B cell (primary cell): ENCODE results near the gene NRROS. TPM values are rescaled to one million over a fixed set of nuclear protein-coding genes. Genes with fewer than 3 reads are reported as not detected.
A peak's percentile ranks its signal among the peaks of the same experiment; 100 is the strongest.
"Not testable (repeated sequence)": the region's sequence is repeated elsewhere in the genome, so short reads cannot be mapped to it uniquely, and the experiment has no call there.

ENCODE experiments used
- ATAC-seq: fragments of 200-7000 bp; cut with Tn5 transposase; one replicate; pipeline ENCODE4 v1.10.0; 2021; ENCODE audit warnings: low read depth, mild to moderate bottlenecking, moderate number of reproducible peaks, moderate library complexity
- CTCF ChIA-PET: fragments of 350-600 bp; sonication (Branson Sonifier 250); formaldehyde crosslinking; loops from one replicate; lab custom pipeline; 2021; ENCODE audit warnings: antibody characterized with exemption, inconsistent platforms; lab: Charles Lee
- POLR2A ChIA-PET: fragments of 350-600 bp; sonication (Branson Sonifier 250); formaldehyde crosslinking; loops from one replicate; lab custom pipeline; 2021; ENCODE audit warnings: antibody characterized with exemption; lab: Charles Lee
- DNase-seq: peaks from one replicate; pipeline ENCODE4 v3.0.0; 2013
- H2AFZ ChIP-seq: 2 replicates; pipeline ENCODE4 v1.6.1; 2012; ENCODE audit warnings: mild to moderate bottlenecking, low read depth, low read length; ENCODE audit not compliant: insufficient read depth, poor library complexity, severe bottlenecking
- H3K27ac ChIP-seq, 2 donors: 1 replicate in 1 of 2; 2 replicates in 1 of 2; pipeline ENCODE4 v1.5.1; 2012 to 2013; ENCODE audit warnings: low read length in 2 of 2, mild to moderate bottlenecking in 2 of 2, moderate library complexity in 1 of 2
- H3K27me3 ChIP-seq, 4 experiments: fragments of 200-600 bp in 1 of 4; sonication (generic) in 1 of 4; replicated peaks in 1 of 4; 1 replicate in 2 of 4; 2 replicates in 2 of 4; pipeline versions ENCODE4 v1.6.1 to v1.7.0; 2013 to 2016; ENCODE audit warnings: low read length in 3 of 4, mild to moderate bottlenecking in 2 of 4, mixed read lengths in 1 of 4, moderate library complexity in 1 of 4; ENCODE audit not compliant: insufficient read depth in 4 of 4, control insufficient read depth in 3 of 4; ENCODE audit errors: control extremely low read depth in 1 of 4
- H3K36me3 ChIP-seq, 2 experiments: replicated peaks in 1 of 2; 1 replicate in 1 of 2; 2 replicates in 1 of 2; pipeline versions ENCODE4 v1.6.1 to v1.7.1; 2013; ENCODE audit warnings: low read length in 1 of 2; ENCODE audit not compliant: insufficient read depth in 2 of 2, control insufficient read depth in 1 of 2; ENCODE audit errors: control extremely low read depth in 1 of 2, extremely low read depth in 1 of 2
- H3K4me1 ChIP-seq, 2 donors: fragments of 200-600 bp in 1 of 2; sonication (generic) in 1 of 2; 1 replicate in 1 of 2; 2 replicates in 1 of 2; pipeline versions ENCODE4 v1.5.1 to v1.6.1; 2013 to 2017; ENCODE audit warnings: low read length in 2 of 2; ENCODE audit not compliant: control insufficient read depth in 2 of 2, insufficient read depth in 2 of 2
- H3K4me2 ChIP-seq: replicated peaks from 2 replicates; pipeline ENCODE3; 2012; ENCODE audit warnings: mild to moderate bottlenecking, low read depth, low read length; ENCODE audit not compliant: poor library complexity, severe bottlenecking
- H3K4me3 ChIP-seq, 5 experiments: fragments of 200-600 bp in 1 of 5; sonication (generic) in 1 of 5; 1 replicate in 3 of 5; 2 replicates in 2 of 5; pipeline versions ENCODE4 v1.5.1 to v1.7.0; 2011 to 2016; ENCODE audit warnings: low read length in 4 of 5, mild to moderate bottlenecking in 4 of 5, low read depth in 2 of 5, control low read depth in 1 of 5, moderate library complexity in 1 of 5; ENCODE audit not compliant: insufficient read depth in 1 of 5; ENCODE audit errors: control extremely low read depth in 1 of 5, extremely low read depth in 1 of 5
- H3K79me2 ChIP-seq: fragments of 200-600 bp; sonication (generic); one replicate; pipeline ENCODE4 v1.6.0; 2016; ENCODE audit warnings: low read length; ENCODE audit not compliant: control insufficient read depth, insufficient read depth
- H3K9ac ChIP-seq: fragments of 200-600 bp; sonication (generic); 2 replicates; pipeline ENCODE4 v1.6.1; 2017; ENCODE audit warnings: mild to moderate bottlenecking, low read length, moderate library complexity
- H3K9me3 ChIP-seq, 3 donors: one replicate each; pipeline versions ENCODE4 v1.6.1 to v1.7.1; 2013; ENCODE audit warnings: low read length in 2 of 3; ENCODE audit not compliant: control insufficient read depth in 2 of 3, insufficient read depth in 1 of 3; ENCODE audit errors: control extremely low read depth in 1 of 3
- H4K20me1 ChIP-seq: 2 replicates; pipeline ENCODE4 v1.6.0; 2012; ENCODE audit warnings: mild to moderate bottlenecking, low read length; ENCODE audit not compliant: insufficient read depth, control insufficient read depth, poor library complexity, severe bottlenecking
- H3K27ac Mint-ChIP-seq: one replicate; pipeline ENCODE4 v1.8.0; 2021; ENCODE audit warnings: mixed read lengths
- H3K27me3 Mint-ChIP-seq: one replicate; pipeline ENCODE4 v1.8.0; 2021; ENCODE audit warnings: mixed read lengths
- H3K4me1 Mint-ChIP-seq: one replicate; pipeline ENCODE4 v1.8.0; 2021; ENCODE audit warnings: mixed read lengths
- H3K4me3 Mint-ChIP-seq: one replicate; pipeline ENCODE4 v1.8.0; 2021; ENCODE audit warnings: mixed read lengths
- H3K9me3 Mint-ChIP-seq: one replicate; pipeline ENCODE4 v1.8.0; 2022; ENCODE audit warnings: mixed read lengths; ENCODE audit not compliant: insufficient read depth
- CTCF ChIP-seq: fragments of 200-600 bp; IDR thresholded peaks from one replicate; pipeline ENCODE4 v1.8.0; 2022; ENCODE audit warnings: antibody characterized with exemption, mild to moderate bottlenecking
- EZH2 ChIP-seq: IDR thresholded peaks from 2 replicates; pipeline ENCODE4 v1.6.1; 2012; ENCODE audit warnings: borderline replicate concordance, low read depth, mild to moderate bottlenecking, moderate library complexity, low read length; ENCODE audit not compliant: insufficient read depth, poor library complexity, severe bottlenecking
- WGBS: methylation state at CpG from one replicate; pipeline ENCODE4 v1.1.5; 2013; ENCODE audit warnings: missing lambda C conversion rate; ENCODE audit not compliant: insufficient coverage; 5-methylcytosine and 5-hydroxymethylcytosine counted together
- intact Hi-C: fragments of 100-400 bp; cut with micrococcal nuclease; formaldehyde crosslinking; loops from one replicate; pipeline ENCODE4 v1.10.0; 2022
- polyA plus RNA-seq: library from polyadenylated mRNA; depleted of rRNA; stranded (reverse); fragments of >200 nt; gene quantifications from 2 replicates; pipeline ENCODE4 v1.2.3, GENCODE V29; 2012
- total RNA-seq, 2 donors: library from RNA; stranded (reverse); fragments of 120-200 nt in 1 of 2; gene quantifications; 1 replicate in 1 of 2; 2 replicates in 1 of 2; pipeline versions ENCODE4 v1.2.3 to v1.2.4, GENCODE V29; 2013 to 2022

NRROS gene
- total and polyA plus RNA-seq, 2 donors (not counting 1 experiment from before 2014, with no cell fraction given), result 40.1 to 87.9 TPM

DNA sequence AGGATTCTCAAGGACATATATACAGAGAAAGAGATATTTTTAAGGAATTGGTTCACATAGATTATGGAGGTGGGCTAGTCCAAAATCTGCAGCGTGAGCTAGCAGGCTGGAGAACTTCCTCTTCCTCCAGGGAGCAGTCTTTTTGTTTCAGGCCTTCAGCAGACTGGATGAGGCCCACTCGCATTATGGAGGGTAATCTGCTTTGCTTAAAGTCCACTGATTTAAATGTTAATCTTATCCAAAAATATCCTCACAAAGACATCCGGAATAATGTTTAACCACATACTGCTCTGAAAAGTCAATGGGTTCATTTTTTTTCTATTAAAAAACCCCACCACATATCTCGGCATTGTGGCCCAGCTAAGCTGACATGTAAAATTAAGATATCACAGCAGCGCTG lies 22.2 kb upstream of the NRROS start:
- Histone ChIP-seq H3K4me2 (no peak overlapping the region), H3K27me3 (no peaks in the 10 kb centered on the region), H3K4me3 (no peak overlapping the region), H3K27ac (no peak overlapping the region), H3K9me3 (no peaks in the 10 kb centered on the region), H4K20me1 (no peaks in the 10 kb centered on the region), H3K36me3 (no peaks in the 10 kb centered on the region), H3K4me1 (peaks cover 0 to 4% of the 10 kb centered on the region in 2 donors), H3K9ac (no peak overlapping the region), H3K79me2 (no peaks in the 10 kb centered on the region), H2AFZ (no peak overlapping the region)
- no CpG with 5 or more reads among the region's 5 CpGs for WGBS
- POLR2A ChIA-PET, result interaction anchor here (0.7 kb wide), 1 partner anchor 10 kb away, joined by 3 read pairs; no protein-coding TSS in a partner anchor
- H3K4me1 Mint-ChIP-seq, result peaks cover 2% of the 10 kb centered on the region
- intact Hi-C loops, result no loop called here
- TF ChIP-seq CTCF, result no peak
- no peak for TF ChIP-seq EZH2
- no peak for ATAC-seq
- H3K9me3 Mint-ChIP-seq, result no peaks in the 10 kb centered on the region
- CTCF ChIA-PET, result interaction anchor here (0.6 to 3.2 kb wide), 4 partner anchors 8 to 67 kb away, joined by 3 to 12 read pairs (median 4); no protein-coding TSS in a partner anchor
- DNase-seq, result no peak
- no peak overlapping the region for H3K4me3 Mint-ChIP-seq
- no peak overlapping the region for H3K27ac Mint-ChIP-seq
- H3K27me3 Mint-ChIP-seq, result no peaks in the 10 kb centered on the region

DNA sequence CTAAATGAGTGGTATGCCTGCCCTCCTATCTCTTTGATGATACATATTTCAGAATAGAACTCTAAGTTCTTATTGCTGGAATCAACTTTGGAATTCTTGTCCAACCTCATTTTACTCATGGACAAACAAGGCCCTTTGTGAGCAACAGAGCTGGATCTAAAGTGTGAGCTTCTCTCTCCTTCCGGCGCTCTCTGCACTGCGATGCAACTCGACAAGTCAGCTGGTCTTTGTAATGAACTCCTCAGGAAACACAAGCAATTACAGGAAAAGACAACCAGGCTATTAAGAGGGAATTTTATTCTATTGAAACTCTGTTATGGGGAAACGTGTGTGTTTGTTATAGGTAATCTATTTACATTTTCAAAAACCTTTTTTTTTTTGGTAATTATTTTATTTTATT lies 20.3 kb upstream of the NRROS start:
- no peaks in the 10 kb centered on the region for H3K79me2 ChIP-seq
- no peak overlapping the region for H3K27ac ChIP-seq
- no peaks in the 10 kb centered on the region for H3K27me3 ChIP-seq
- ATAC-seq, result no peak
- H3K4me3 ChIP-seq, result no peak overlapping the region
- H3K9me3 Mint-ChIP-seq, result no peaks in the 10 kb centered on the region
- H3K4me1 ChIP-seq, result peaks cover 4 to 9% of the 10 kb centered on the region in 2 donors
- no peaks in the 10 kb centered on the region for H3K27me3 Mint-ChIP-seq
- no peak overlapping the region for H3K4me2 ChIP-seq
- CTCF ChIA-PET, result no interaction called here
- no peaks in the 10 kb centered on the region for H3K9me3 ChIP-seq
- WGBS, result no CpG with 5 or more reads among the region's 5 CpGs
- no peak overlapping the region for H2AFZ ChIP-seq
- H3K4me1 Mint-ChIP-seq, result peaks cover 5% of the 10 kb centered on the region
- no peak for DNase-seq
- POLR2A ChIA-PET, result no interaction called here
- H3K27ac Mint-ChIP-seq, result no peak overlapping the region
- H3K9ac ChIP-seq, result no peak overlapping the region
- H3K36me3 ChIP-seq, result no peaks in the 10 kb centered on the region
- no peaks in the 10 kb centered on the region for H4K20me1 ChIP-seq
- intact Hi-C loops, result no loop called here
- H3K4me3 Mint-ChIP-seq, result no peak overlapping the region
- no peak for TF ChIP-seq CTCF
- TF ChIP-seq EZH2, result no peak

DNA sequence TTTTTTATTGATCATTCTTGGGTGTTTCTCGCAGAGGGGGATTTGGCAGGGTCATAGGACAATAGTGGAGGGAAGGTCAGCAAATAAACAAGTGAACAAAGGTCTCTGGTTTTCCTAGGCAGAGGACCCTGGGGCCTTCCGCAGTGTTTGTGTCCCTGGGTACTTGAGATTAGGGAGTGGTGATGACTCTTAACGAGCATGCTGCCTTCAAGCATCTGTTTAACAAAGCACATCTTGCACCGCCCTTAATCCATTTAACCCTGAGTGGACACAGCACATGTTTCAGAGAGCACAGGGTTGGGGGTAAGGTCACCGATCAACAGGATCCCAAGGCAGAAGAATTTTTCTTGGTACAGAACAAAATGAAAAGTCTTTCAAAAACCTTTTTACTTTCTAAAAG lies 19.9 kb upstream of the NRROS start:
- CTCF ChIA-PET, DNase-seq, H3K27ac ChIP-seq, H3K4me1 Mint-ChIP-seq, ATAC-seq, H3K4me2 ChIP-seq, H3K27me3 Mint-ChIP-seq, intact Hi-C loops, H3K9me3 Mint-ChIP-seq, H3K27ac Mint-ChIP-seq, H3K9ac ChIP-seq, H3K9me3 ChIP-seq, H3K4me3 Mint-ChIP-seq, POLR2A ChIA-PET, H3K4me3 ChIP-seq, H3K79me2 ChIP-seq, H3K36me3 ChIP-seq, H3K27me3 ChIP-seq, H4K20me1 ChIP-seq: not testable (repeated sequence)
- H2AFZ ChIP-seq, result peak overlapping the region; percentile 59
- peaks cover 6 to 13% of the 10 kb centered on the region in 2 donors for H3K4me1 ChIP-seq
- no CpG with 5 or more reads among the region's 5 CpGs for WGBS
